Endothelial cell of umbilical vein (primary cell): ENCODE data around the gene CSMD2. TPM values are rescaled to one million over a fixed set of nuclear protein-coding genes. Genes with fewer than 3 reads are reported as not detected.

Experiments used
- BruUV-seq: library from RNA; stranded (reverse); fragments of 400-500 nt; replicated peaks from 2 replicates; lab custom pipeline; 2021; lab: Mats Ljungman, UMichigan
- CTCF ChIA-PET: fragments of 300-600, 350-600 bp; sonication (Branson Sonifier 250); formaldehyde crosslinking; loops from one replicate; lab custom pipeline; 2021; ENCODE audit warnings: antibody characterized with exemption, inconsistent platforms; lab: Charles Lee
- POLR2A ChIA-PET: fragments of 300-600, 350-600 bp; sonication (Branson Sonifier 250); formaldehyde crosslinking; loops from one replicate; lab custom pipeline; 2021; ENCODE audit warnings: antibody characterized with exemption, inconsistent platforms; lab: Charles Lee
- DNase-seq: peaks from one replicate; pipeline ENCODE4 v3.0.0-alpha.2; 2011; ENCODE audit warnings: low read depth, low spot score
- FAIRE-seq: peaks from 2 replicates; lab custom pipeline; 2011; peaks lifted over from hg19 to GRCh38; lab: Jason Lieb, UNC
- H2AFZ ChIP-seq: 2 replicates; pipeline ENCODE4 v1.6.0; 2012; ENCODE audit warnings: low read depth, low read length, control low read depth, inconsistent platforms
- H3K27ac ChIP-seq: 2 replicates; pipeline ENCODE4 v1.5.1; 2011; ENCODE audit warnings: low read depth, mild to moderate bottlenecking, control low read depth, low read length, moderate library complexity; ENCODE audit not compliant: insufficient read depth
- H3K27me3 ChIP-seq, 2 experiments: 2 replicates each; pipeline versions ENCODE4 v1.6.0 to v1.6.1; 2011; ENCODE audit warnings: low read length in 2 of 2, mixed read lengths in 1 of 2; ENCODE audit not compliant: control insufficient read depth in 2 of 2, insufficient read depth in 2 of 2
- H3K36me3 ChIP-seq, 2 experiments: 2 replicates in 1 of 2; 3 replicates in 1 of 2; pipeline ENCODE4 v1.5.1; 2011; ENCODE audit warnings: low read length in 2 of 2, mild to moderate bottlenecking in 1 of 2, moderate library complexity in 1 of 2; ENCODE audit not compliant: control insufficient read depth in 2 of 2, insufficient read depth in 2 of 2; ENCODE audit errors: extremely low read depth in 1 of 2
- H3K4me1 ChIP-seq: 3 replicates; pipeline ENCODE4 v1.5.1; 2011; ENCODE audit warnings: mild to moderate bottlenecking, low read length; ENCODE audit not compliant: control insufficient read depth, insufficient read depth; ENCODE audit errors: extremely low read depth
- H3K4me2 ChIP-seq: 2 replicates; pipeline ENCODE4 v1.6.1; 2011; ENCODE audit warnings: low read length, control low read depth, mixed read lengths; ENCODE audit not compliant: insufficient read depth
- H3K4me3 ChIP-seq, 3 experiments: fragments of 200-600 bp in 1 of 3; sonication (generic), shearing (Covaris generic) in 1 of 3; replicated peaks in 1 of 3; 2 replicates each; pipeline ENCODE4 v1.5.1; 2011 to 2016; ENCODE audit warnings: control low read depth in 3 of 3, low read length in 3 of 3, mild to moderate bottlenecking in 2 of 3, inconsistent platforms in 1 of 3, low read depth in 1 of 3, moderate library complexity in 1 of 3; ENCODE audit not compliant: insufficient read depth in 1 of 3
- H3K79me2 ChIP-seq: 2 replicates; pipeline ENCODE4 v1.6.0; 2012; ENCODE audit warnings: low read length, inconsistent platforms; ENCODE audit not compliant: control insufficient read depth, insufficient read depth
- H3K9ac ChIP-seq: replicated peaks from 2 replicates; pipeline ENCODE3; 2011; ENCODE audit warnings: low read length, control low read depth; ENCODE audit not compliant: insufficient read depth; ENCODE audit errors: extremely low read depth
- H3K9me1 ChIP-seq: replicated peaks from 3 replicates; pipeline ENCODE4 v1.6.0; 2011; ENCODE audit warnings: mild to moderate bottlenecking, low read length; ENCODE audit not compliant: control insufficient read depth, insufficient read depth; ENCODE audit errors: extremely low read depth
- H3K9me3 ChIP-seq: replicated peaks from 2 replicates; pipeline ENCODE4 v1.5.1; 2012; ENCODE audit warnings: low read length, inconsistent platforms; ENCODE audit not compliant: control insufficient read depth, insufficient read depth
- H4K20me1 ChIP-seq: replicated peaks from 2 replicates; pipeline ENCODE3; 2011; ENCODE audit warnings: mild to moderate bottlenecking, low read length; ENCODE audit not compliant: control insufficient read depth, insufficient read depth; ENCODE audit errors: extremely low read depth
- CTCF ChIP-seq, 2 donors: IDR thresholded peaks; 1 replicate in 1 of 2; 2 replicates in 1 of 2; pipeline ENCODE4 v1.5.1; 2011; ENCODE audit warnings: low read length in 2 of 2, mild to moderate bottlenecking in 2 of 2, moderate library complexity in 2 of 2, control low read depth in 1 of 2, inconsistent platforms in 1 of 2, low read depth in 1 of 2; ENCODE audit not compliant: insufficient read depth in 1 of 2; ENCODE audit errors: extremely low read depth in 1 of 2
- EZH2 ChIP-seq: IDR thresholded peaks from 2 replicates; pipeline ENCODE4 v1.6.1; 2012; ENCODE audit warnings: borderline replicate concordance, low read depth, mild to moderate bottlenecking, moderate library complexity, low read length, inconsistent platforms; ENCODE audit not compliant: severe bottlenecking
- GATA2 ChIP-seq: IDR thresholded peaks from 2 replicates; pipeline ENCODE4 v1.7.0; 2011; ENCODE audit warnings: low read depth, mild to moderate bottlenecking, moderate library complexity, mixed read lengths, low read length; ENCODE audit not compliant: insufficient read length, insufficient read depth
- JUN ChIP-seq: IDR thresholded peaks from 2 replicates; pipeline ENCODE4 v1.6.1; 2011; ENCODE audit warnings: borderline replicate concordance, low read depth; ENCODE audit not compliant: insufficient read length, insufficient read depth
- MAX ChIP-seq: IDR thresholded peaks from 2 replicates; pipeline ENCODE4 v1.6.1; 2011; ENCODE audit not compliant: insufficient read depth, insufficient read length
- MYC ChIP-seq: IDR thresholded peaks from one replicate; pipeline ENCODE4 v1.6.1; 2011; ENCODE audit warnings: mild to moderate bottlenecking, low read depth, low read length
- POLR2AphosphoS5 ChIP-seq: IDR thresholded peaks from 2 replicates; pipeline ENCODE4 v1.6.1; 2012; ENCODE audit warnings: low read depth, mild to moderate bottlenecking, control low read depth, low read length, moderate library complexity; ENCODE audit not compliant: insufficient read depth
- dilution Hi-C: fragments of 300-500 bp; cut with MboI; formaldehyde crosslinking; loops from one replicate; pipeline ENCODE4 v1.15.0; 2019; ENCODE audit warnings: low sequenced_read_pairs; ENCODE audit not compliant: extremely low pct_ligation_motif_present
- intact Hi-C: fragments of 100-400 bp; cut with micrococcal nuclease; formaldehyde crosslinking; loops from one replicate; pipeline ENCODE4 v1.10.0; 2022
- polyA plus RNA-seq, 4 experiments: library from polyadenylated mRNA; depleted of rRNA in 3 of 4; stranded (reverse) in 3 of 4; unstranded in 1 of 4; fragments of >200 nt; gene quantifications; 2 replicates each; pipeline versions ENCODE4 v1.2.1 to v1.2.3, GENCODE V29; 2011 to 2012; ENCODE audit warnings: missing spikeins in 1 of 4
- total RNA-seq: library from RNA; stranded (reverse); gene quantifications from 2 replicates; pipeline ENCODE4 v1.2.3, GENCODE V29; 2021

CSMD2 gene
- total and polyA plus RNA-seq, 2 donors (not counting 3 experiments of a cell fraction or from before 2014, with no cell fraction given) = under 0.01 TPM; not detected in 1

- TF ChIP-seq POLR2AphosphoS5 = no peak
- TF ChIP-seq CTCF (IDR thresholded peaks at IDR 0.05; ENCODE audit: extremely low read depth in 1 of 2, insufficient read depth in 1 of 2, low read depth in 1 of 2, low read length in 2 of 2) = peak; percentile 13 to 47
- Histone ChIP-seq H3K9me1 (no peaks in the 10 kb centered on the region), H2AFZ (no peak overlapping the region), H3K9ac (no peak overlapping the region), H3K27me3 (peaks cover 29 to 31% of the 10 kb centered on the region in 2 experiments), H3K9me3 (no peaks in the 10 kb centered on the region), H3K4me1 (peaks cover 5% of the 10 kb centered on the region), H3K36me3 (no peaks in the 10 kb centered on the region), H4K20me1 (no peaks in the 10 kb centered on the region), H3K4me2 (peak overlapping the region; percentile 64), H3K27ac (no peak overlapping the region), H3K4me3 (peak overlapping the region in 1 of 3 experiments; percentile 8), H3K79me2 (no peaks in the 10 kb centered on the region)
- dilution Hi-C loops = no loop called here
- FAIRE-seq (no peak), DNase-seq (peak; percentile 20)
- POLR2A ChIA-PET = no interaction called here
- BruUV-seq = no TSS peak
- intact Hi-C loops = no loop called here
- CTCF ChIA-PET = interaction anchor here (0.7 to 2.5 kb wide), 2 partner anchors 119 to 530 kb away, joined by 3 to 20 read pairs; no protein-coding TSS in a partner anchor
Observed at GRCh38 chr1:34162852-34163766, 1.9 kb downstream of the CSMD2 start.

GRCh38 chr1:34156739-34157138, 8.3 kb downstream of the CSMD2 start:
- Histone ChIP-seq H3K27me3 (no peaks in the 10 kb centered on the region), H3K36me3 (no peaks in the 10 kb centered on the region), H3K4me2 (no peak overlapping the region), H4K20me1 (no peaks in the 10 kb centered on the region), H3K4me1 (no peaks in the 10 kb centered on the region), H3K9me3 (no peaks in the 10 kb centered on the region), H3K4me3 (no peak overlapping the region), H3K27ac (no peak overlapping the region), H3K9me1 (no peaks in the 10 kb centered on the region), H2AFZ (no peak overlapping the region), H3K9ac (no peak overlapping the region), H3K79me2 (no peaks in the 10 kb centered on the region)
- DNase-seq = no peak
- POLR2A ChIA-PET = no interaction called here
- no TSS peak for BruUV-seq
- dilution Hi-C loops = no loop called here
- CTCF ChIA-PET = no interaction called here
- intact Hi-C loops = no loop called here
- no peak for FAIRE-seq
- no peak for TF ChIP-seq JUN
- no peak for TF ChIP-seq EZH2
- TF ChIP-seq GATA2 = no peak
- no peak for TF ChIP-seq POLR2AphosphoS5
- TF ChIP-seq MYC = no peak
- no peak for TF ChIP-seq MAX
